Natural killer cell (primary cell): Measurements from ENCODE around the gene RAI1. TPM values are rescaled to one million over a fixed set of nuclear protein-coding genes. Genes with fewer than 3 reads are reported as not detected.

Source experiments
- ATAC-seq, 3 donors: fragments of 150-1000 bp in 2 of 3; fragments of 200-7000 bp in 1 of 3; cut with Tn5 transposase; 1 replicate in 1 of 3; 2 replicates in 2 of 3; pipeline ENCODE4 v1.10.0; 2021; ENCODE audit warnings: mild to moderate bottlenecking in 2 of 3, moderate library complexity in 2 of 3
- DNase-seq, 2 donors: peaks; one replicate each; pipeline versions ENCODE4 v3.0.0 to v3.0.0-alpha.2; 2013 to 2021; ENCODE audit warnings: mixed read lengths in 1 of 2
- H3K27ac ChIP-seq: one replicate; pipeline ENCODE4 v1.5.1; 2013; ENCODE audit warnings: mild to moderate bottlenecking, low read length
- H3K27me3 ChIP-seq: one replicate; pipeline ENCODE4 v1.6.1; 2013; ENCODE audit warnings: low read length; ENCODE audit not compliant: control insufficient read depth, insufficient read depth
- H3K36me3 ChIP-seq: one replicate; pipeline ENCODE4 v1.6.1; 2013; ENCODE audit warnings: low read length; ENCODE audit not compliant: control insufficient read depth, insufficient read depth
- H3K4me1 ChIP-seq: one replicate; pipeline ENCODE4 v1.6.1; 2013; ENCODE audit warnings: low read length; ENCODE audit not compliant: control insufficient read depth, insufficient read depth
- H3K4me3 ChIP-seq: one replicate; pipeline ENCODE4 v1.5.1; 2013; ENCODE audit warnings: low read length
- H3K9me3 ChIP-seq: one replicate; pipeline ENCODE4 v1.6.1; 2013; ENCODE audit warnings: low read length; ENCODE audit not compliant: control insufficient read depth, insufficient read depth
- H3K27ac Mint-ChIP-seq, 2 donors: one replicate each; pipeline ENCODE4 v1.8.0; 2022; ENCODE audit warnings: mild to moderate bottlenecking in 2 of 2, mixed read lengths in 2 of 2, moderate library complexity in 1 of 2
- H3K27me3 Mint-ChIP-seq, 2 donors: one replicate each; pipeline ENCODE4 v1.8.0; 2022; ENCODE audit warnings: low read depth in 2 of 2, mixed read lengths in 2 of 2
- H3K36me3 Mint-ChIP-seq: one replicate; pipeline ENCODE4 v1.8.0; 2022; ENCODE audit warnings: mixed read lengths
- H3K4me1 Mint-ChIP-seq, 2 donors: one replicate each; pipeline ENCODE4 v1.8.0; 2022; ENCODE audit warnings: mixed read lengths in 2 of 2
- H3K4me3 Mint-ChIP-seq: one replicate; pipeline ENCODE4 v1.8.0; 2022; ENCODE audit warnings: mild to moderate bottlenecking, moderate library complexity, mixed read lengths
- H3K9me3 Mint-ChIP-seq, 2 donors: one replicate each; pipeline ENCODE4 v1.8.0; 2022; ENCODE audit warnings: mixed read lengths in 2 of 2
- WGBS: methylation state at CpG from one replicate; pipeline ENCODE4 v1.1.7; 2013; ENCODE audit warnings: missing lambda C conversion rate; ENCODE audit not compliant: insufficient coverage; 5-methylcytosine and 5-hydroxymethylcytosine counted together
- intact Hi-C: fragments of 100-400 bp; cut with micrococcal nuclease; formaldehyde crosslinking; loops from one replicate; pipeline ENCODE4 v1.14.2; 2022
- total RNA-seq, 4 donors: library from RNA; stranded (reverse); fragments of 120-200 nt in 1 of 4; gene quantifications; one replicate each; pipeline versions ENCODE4 v1.2.3 to v1.2.4, GENCODE V29; 2013 to 2022
- TF ChIP-seq, protein P1 (sequence below): fragments of 200-600 bp; IDR thresholded peaks from one replicate; pipeline ENCODE4 v1.8.0; 2022; ENCODE audit warnings: antibody characterized with exemption

Gene RAI1
- total RNA-seq, 3 donors from 2014 or later (not counting 1 experiment from before 2014, with no cell fraction given): 39.8 to 55.0 (median 49.4) TPM

- H3K9me3 Mint-ChIP-seq: no peaks in the 10 kb centered on the region
- no peaks in the 10 kb centered on the region for H3K9me3 ChIP-seq
- no peak overlapping the region for H3K27ac ChIP-seq
- WGBS: 100% methylated on average over 2 of the region's 2 CpGs
- peaks cover 44% of the 10 kb centered on the region for H3K4me1 ChIP-seq
- no peaks in the 10 kb centered on the region for H3K36me3 Mint-ChIP-seq
- no peak overlapping the region for H3K27ac Mint-ChIP-seq
- no peaks in the 10 kb centered on the region for H3K36me3 ChIP-seq
- peaks cover 26 to 48% of the 10 kb centered on the region in 2 donors for H3K4me1 Mint-ChIP-seq
- no peak overlapping the region for H3K4me3 Mint-ChIP-seq
- ATAC-seq: no peak
- intact Hi-C loops: no loop called here
- no peak for DNase-seq
- TF ChIP-seq, protein P1, sequence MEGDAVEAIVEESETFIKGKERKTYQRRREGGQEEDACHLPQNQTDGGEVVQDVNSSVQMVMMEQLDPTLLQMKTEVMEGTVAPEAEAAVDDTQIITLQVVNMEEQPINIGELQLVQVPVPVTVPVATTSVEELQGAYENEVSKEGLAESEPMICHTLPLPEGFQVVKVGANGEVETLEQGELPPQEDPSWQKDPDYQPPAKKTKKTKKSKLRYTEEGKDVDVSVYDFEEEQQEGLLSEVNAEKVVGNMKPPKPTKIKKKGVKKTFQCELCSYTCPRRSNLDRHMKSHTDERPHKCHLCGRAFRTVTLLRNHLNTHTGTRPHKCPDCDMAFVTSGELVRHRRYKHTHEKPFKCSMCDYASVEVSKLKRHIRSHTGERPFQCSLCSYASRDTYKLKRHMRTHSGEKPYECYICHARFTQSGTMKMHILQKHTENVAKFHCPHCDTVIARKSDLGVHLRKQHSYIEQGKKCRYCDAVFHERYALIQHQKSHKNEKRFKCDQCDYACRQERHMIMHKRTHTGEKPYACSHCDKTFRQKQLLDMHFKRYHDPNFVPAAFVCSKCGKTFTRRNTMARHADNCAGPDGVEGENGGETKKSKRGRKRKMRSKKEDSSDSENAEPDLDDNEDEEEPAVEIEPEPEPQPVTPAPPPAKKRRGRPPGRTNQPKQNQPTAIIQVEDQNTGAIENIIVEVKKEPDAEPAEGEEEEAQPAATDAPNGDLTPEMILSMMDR: no peak
- H3K27me3 Mint-ChIP-seq: no peaks in the 10 kb centered on the region
- no peaks in the 10 kb centered on the region for H3K27me3 ChIP-seq
- no peak overlapping the region for H3K4me3 ChIP-seq
Observed at GRCh38 chr17:17830269-17830567, 149.0 kb downstream of the RAI1 start.

- TF ChIP-seq, protein P1: no peak
- no peaks in the 10 kb centered on the region for H3K9me3 Mint-ChIP-seq
- H3K36me3 ChIP-seq: no peaks in the 10 kb centered on the region
- no peaks in the 10 kb centered on the region for H3K27me3 Mint-ChIP-seq
- ATAC-seq (no peak), DNase-seq (no peak)
- H3K4me3 ChIP-seq: no peak overlapping the region
- no peak overlapping the region for H3K4me3 Mint-ChIP-seq
- H3K27ac Mint-ChIP-seq: no peak overlapping the region
- H3K4me1 ChIP-seq: peaks cover 44% of the 10 kb centered on the region
- H3K27ac ChIP-seq: no peak overlapping the region
- H3K9me3 ChIP-seq: no peaks in the 10 kb centered on the region
- WGBS: 93% methylated on average over 6 of the region's 6 CpGs
- H3K4me1 Mint-ChIP-seq: peaks cover 25 to 47% of the 10 kb centered on the region in 2 donors
- no peaks in the 10 kb centered on the region for H3K27me3 ChIP-seq
- H3K36me3 Mint-ChIP-seq: no peaks in the 10 kb centered on the region
- intact Hi-C loops: no loop called here
Observed at GRCh38 chr17:17830740-17831207, 149.5 kb downstream of the RAI1 start.

GRCh38 chr17:17831208-17832031 lies 150.2 kb downstream of the RAI1 start:
- H3K9me3 ChIP-seq: no peaks in the 10 kb centered on the region
- no peak overlapping the region for H3K4me3 Mint-ChIP-seq
- TF ChIP-seq, protein P1: no peak
- H3K27me3 Mint-ChIP-seq: no peaks in the 10 kb centered on the region
- 96% methylated on average over 12 of the region's 12 CpGs for WGBS
- no peak overlapping the region for H3K27ac ChIP-seq
- no peaks in the 10 kb centered on the region for H3K27me3 ChIP-seq
- no peak for DNase-seq
- H3K9me3 Mint-ChIP-seq: no peaks in the 10 kb centered on the region
- intact Hi-C loops: no loop called here
- no peaks in the 10 kb centered on the region for H3K36me3 ChIP-seq
- ATAC-seq: no peak
- no peak overlapping the region for H3K4me3 ChIP-seq
- H3K4me1 Mint-ChIP-seq: peaks cover 19 to 45% of the 10 kb centered on the region in 2 donors
- H3K4me1 ChIP-seq: peaks cover 41% of the 10 kb centered on the region
- H3K36me3 Mint-ChIP-seq: no peaks in the 10 kb centered on the region
- H3K27ac Mint-ChIP-seq: no peak overlapping the region

- WGBS: 96% methylated on average over 1 of the region's 2 CpGs
- H3K4me1 Mint-ChIP-seq: peaks cover 15 to 42% of the 10 kb centered on the region in 2 donors
- ATAC-seq (no peak), DNase-seq (no peak)
- H3K9me3 Mint-ChIP-seq: no peaks in the 10 kb centered on the region
- no peak overlapping the region for H3K4me3 Mint-ChIP-seq
- H3K4me3 ChIP-seq: no peak overlapping the region
- H3K27me3 Mint-ChIP-seq: no peaks in the 10 kb centered on the region
- TF ChIP-seq, protein P1: no peak
- no peak overlapping the region for H3K27ac ChIP-seq
- no peaks in the 10 kb centered on the region for H3K27me3 ChIP-seq
- no peaks in the 10 kb centered on the region for H3K36me3 Mint-ChIP-seq
- peak overlapping the region in 1 of 2 donors; percentile 73 for H3K27ac Mint-ChIP-seq
- intact Hi-C loops: no loop called here
- no peaks in the 10 kb centered on the region for H3K36me3 ChIP-seq
- H3K4me1 ChIP-seq: peaks cover 38% of the 10 kb centered on the region
- H3K9me3 ChIP-seq: no peaks in the 10 kb centered on the region
Observed at GRCh38 chr17:17832032-17832363, 150.7 kb downstream of the RAI1 start.
